Lung microvascular endothelial cell (primary cell): ENCODE results near the gene HSBP1. TPM values are rescaled to one million over a fixed set of nuclear protein-coding genes. Genes with fewer than 3 reads are reported as not detected.

Source experiments
- DNase-seq, 2 donors: peaks; one replicate each; pipeline versions ENCODE4 v3.0.0 to v3.0.0-alpha.2; 2010; ENCODE audit warnings: low read depth in 2 of 2
- total RNA-seq: library from RNA; depleted of rRNA; stranded (reverse); fragments of >200 nt; gene quantifications from 2 replicates; pipeline ENCODE4 v1.2.1, GENCODE V29; 2014

HSBP1 gene
- 126 and 137 TPM in 2 replicates for total RNA-seq

GRCh38 chr16:83807710-83808572 lies at the start of gene HSBP1:
Gene HSBP1 (plus strand): TSS chr16:83807978. CDS start chr16:83808077, 99 bp downstream.
- DNase-seq = peak; percentile 92 to 93

- DNase-seq = no peak
Observed at GRCh38 chr16:83762141-83762991, 45.4 kb upstream of the HSBP1 start.

DNA sequence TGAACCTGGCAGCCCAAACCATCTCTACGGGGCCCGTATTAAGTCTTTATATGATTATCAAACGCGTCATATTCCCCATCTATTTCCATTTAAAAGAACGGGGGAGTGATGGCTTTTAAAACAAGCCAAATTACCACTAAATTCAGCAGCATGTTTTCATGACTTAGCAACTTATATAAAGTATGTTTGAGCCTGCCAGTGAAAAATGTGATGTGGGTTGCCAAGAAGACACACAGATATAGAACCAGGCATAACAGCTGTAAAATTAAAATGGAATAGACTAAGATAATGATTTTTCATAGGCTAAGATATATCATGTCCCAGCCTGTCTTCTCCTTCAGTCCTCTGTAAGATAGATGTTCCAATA lies 44.8 kb upstream of the HSBP1 start:
- no peak for DNase-seq

DNA sequence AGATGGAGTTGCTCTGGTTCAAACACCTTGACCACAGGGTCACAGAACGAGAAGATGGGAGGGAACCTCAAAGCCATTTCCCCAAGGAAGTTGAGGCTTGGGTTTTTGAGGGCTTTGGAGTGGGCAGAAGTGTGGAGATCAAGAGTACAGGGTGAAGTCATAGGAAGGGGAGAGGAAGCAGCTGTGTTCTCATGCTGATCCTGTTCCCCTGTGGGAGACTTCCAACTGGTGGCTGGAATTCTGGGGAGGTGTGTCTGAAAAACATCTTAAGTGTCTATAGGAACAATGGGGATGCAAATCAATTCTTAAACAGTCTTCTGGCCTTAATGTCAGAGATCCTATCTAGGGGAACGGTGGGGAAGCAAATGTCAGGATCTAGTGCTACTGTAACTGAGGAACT lies 38.8 kb upstream of the HSBP1 start:
- peak in 1 of 2 donors; percentile 79 for DNase-seq

- no peak for DNase-seq
Observed at GRCh38 chr16:83769397-83770008, 38.3 kb upstream of the HSBP1 start.

DNA sequence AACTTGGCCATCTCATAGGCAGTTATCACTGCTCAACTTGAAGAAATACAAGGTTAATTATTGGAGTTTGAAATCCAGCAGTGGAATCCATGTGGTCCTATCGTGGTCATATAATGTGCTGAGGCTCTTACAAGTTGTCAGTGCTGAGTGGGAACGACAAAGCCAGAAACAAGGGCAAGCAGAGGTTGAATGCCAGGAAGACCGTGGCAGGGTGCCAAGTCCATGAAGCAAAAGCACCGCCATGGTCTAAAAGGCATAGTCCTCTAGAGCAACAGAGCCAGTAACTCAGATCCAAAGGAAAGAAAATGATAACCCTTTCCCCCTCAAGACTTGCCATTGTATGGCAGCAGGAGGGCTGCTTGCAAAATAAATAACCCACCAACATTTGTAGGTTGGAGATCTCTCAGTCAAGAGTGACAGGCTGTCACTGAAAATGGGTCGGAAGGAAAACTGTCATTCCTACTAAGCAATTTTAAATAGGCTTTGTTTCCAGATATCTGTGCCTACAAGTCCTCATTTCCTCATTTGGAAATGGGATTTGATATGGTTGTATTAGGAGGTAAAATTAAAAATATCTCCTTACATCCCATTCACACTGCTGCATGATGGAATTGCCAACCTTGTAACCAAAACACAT lies 36.4 kb upstream of the HSBP1 start:
- peak; percentile 60 to 66 for DNase-seq

DNA sequence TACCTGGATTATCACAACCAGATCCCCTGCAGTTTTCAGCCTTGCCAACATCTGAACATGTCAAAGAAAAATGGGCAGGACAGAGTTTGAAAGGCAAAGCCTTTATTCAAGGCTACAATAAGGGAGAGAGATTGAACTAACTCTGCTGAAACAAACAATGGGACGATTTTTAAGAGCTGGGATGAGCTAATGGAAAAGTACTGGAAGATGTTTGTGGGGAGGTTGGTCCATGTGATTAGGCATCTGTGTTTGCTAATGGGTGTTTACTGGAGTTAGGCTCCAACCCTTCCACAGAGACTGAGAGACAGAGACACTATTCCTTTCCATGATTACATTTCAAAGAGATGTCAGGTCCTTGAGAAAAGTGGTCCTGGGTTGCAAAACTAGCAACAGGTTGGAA lies 35.0 kb upstream of the HSBP1 start:
- peak in 1 of 2 donors; percentile 31 for DNase-seq

DNA sequence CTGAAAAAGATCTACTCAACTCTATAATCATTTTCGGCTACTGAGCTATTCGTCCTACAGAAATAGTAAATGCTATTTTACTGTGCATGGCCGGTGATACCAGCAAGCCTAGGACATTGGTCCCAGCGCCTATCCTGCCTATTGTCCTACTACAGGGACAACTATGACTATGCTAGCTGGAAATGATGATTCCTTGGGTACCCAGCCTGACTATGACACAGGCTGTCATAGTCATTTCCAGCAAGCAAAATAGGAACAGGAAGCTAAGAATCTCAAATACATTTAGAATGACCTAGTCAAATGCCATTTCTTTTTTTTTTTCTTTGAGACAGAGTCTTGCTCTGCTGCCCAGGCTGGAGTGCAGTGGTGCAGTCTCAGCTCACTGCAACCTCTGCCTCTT lies 33.7 kb upstream of the HSBP1 start:
- no peak for DNase-seq

DNA sequence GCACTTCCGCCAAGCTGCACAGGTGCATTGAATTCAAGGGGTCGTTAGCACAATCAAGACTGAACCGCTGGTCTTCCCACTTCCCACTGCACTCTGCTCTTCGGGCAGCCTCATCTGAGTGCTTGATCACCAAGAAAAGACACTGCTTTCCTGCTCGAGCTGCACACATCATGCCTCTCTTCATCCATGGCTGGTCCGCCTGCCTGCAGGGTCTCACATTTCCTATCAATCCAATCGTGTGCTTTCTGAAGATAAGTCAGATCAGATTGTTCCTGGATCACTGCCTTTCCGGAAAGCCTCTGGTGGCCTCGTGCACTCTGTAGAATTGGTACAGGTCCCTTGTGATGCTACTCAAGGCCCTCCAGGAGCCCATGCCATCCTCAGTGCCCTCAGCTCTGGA lies 30.8 kb upstream of the HSBP1 start:
- no peak for DNase-seq

- peak; percentile 57 to 87 for DNase-seq
Observed at GRCh38 chr16:83779886-83780285, 27.9 kb upstream of the HSBP1 start.

DNA sequence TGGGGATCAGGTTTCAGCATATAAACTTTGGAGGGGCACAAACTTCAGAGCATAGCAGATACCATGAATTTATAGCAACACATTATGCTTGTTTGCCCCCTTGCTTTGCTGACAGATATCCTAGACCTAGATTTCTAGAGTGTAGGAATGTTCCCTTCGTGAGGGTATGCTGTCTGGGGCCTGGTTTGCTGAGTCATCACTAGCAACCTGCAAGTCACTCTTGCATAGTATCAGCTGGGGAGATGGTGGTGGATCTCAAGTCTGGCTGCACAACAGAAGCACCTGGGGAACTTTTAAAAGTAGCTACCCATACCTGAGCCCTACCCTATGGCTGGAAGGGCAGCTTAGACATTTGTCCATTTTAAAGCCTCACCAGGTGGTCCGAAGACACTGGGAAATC lies 22.3 kb upstream of the HSBP1 start:
- DNase-seq = no peak

DNA sequence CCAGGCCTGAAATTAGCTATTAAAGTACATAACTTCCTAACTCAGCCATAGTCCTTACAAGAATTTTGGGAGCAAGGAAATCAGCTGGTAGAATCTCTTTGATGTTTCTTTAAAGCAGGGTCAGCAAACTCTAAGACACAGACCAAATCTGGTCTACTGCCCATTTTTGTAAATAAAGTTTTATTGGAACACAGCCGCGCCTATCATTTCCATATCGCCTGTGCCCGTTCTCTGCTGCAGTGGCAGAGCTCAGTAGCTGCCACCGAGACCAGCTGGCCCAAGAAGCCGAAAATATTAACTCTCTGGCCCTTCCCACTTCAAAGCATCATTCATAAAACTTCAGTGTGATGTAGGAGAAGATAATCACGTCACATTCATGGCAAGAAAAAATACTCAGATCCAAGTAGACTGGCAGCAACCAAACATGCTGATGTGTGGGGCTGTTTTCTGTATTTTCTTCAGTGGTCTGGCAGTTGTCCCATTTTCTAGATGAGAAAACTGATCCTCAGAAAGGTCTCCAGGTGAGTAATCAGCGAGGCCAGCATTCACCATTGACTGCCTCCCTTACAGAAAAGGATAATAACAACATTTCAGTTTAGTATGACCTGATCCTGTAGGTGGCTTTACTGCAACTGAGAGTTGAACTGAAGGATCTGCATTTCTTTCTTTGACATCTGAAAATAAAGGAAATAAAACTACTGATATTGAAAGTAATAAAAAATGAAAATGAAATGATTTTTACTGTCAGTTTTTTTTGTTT lies 18.0 kb upstream of the HSBP1 start:
- no peak for DNase-seq

- DNase-seq = no peak
Observed at GRCh38 chr16:83791916-83792315, 15.9 kb upstream of the HSBP1 start.

GRCh38 chr16:83792391-83792790 lies 15.4 kb upstream of the HSBP1 start:
- DNase-seq = no peak

DNA sequence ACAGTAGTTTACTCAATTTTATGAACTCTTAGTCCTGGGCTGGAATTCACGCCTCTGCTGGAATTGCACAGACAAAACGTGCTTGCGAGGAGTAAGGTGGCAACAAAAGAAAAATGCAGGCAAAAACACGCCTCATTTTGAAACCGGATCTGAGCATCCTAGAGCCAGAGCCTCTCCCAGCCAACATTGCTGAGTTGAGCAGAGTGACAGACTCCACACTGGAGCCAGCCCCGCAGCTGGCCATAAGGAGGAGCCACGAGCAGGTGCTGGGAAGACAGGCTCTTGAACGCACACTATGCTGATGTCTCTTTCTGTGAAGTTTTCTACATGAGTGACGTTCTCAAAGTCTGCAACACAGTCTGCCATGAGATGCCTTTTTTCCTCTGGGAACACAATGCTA lies 14.6 kb upstream of the HSBP1 start:
- DNase-seq = no peak

GRCh38 chr16:83794860-83795554 lies 12.8 kb upstream of the HSBP1 start:
- peak in 1 of 2 donors; percentile 36 for DNase-seq

DNA sequence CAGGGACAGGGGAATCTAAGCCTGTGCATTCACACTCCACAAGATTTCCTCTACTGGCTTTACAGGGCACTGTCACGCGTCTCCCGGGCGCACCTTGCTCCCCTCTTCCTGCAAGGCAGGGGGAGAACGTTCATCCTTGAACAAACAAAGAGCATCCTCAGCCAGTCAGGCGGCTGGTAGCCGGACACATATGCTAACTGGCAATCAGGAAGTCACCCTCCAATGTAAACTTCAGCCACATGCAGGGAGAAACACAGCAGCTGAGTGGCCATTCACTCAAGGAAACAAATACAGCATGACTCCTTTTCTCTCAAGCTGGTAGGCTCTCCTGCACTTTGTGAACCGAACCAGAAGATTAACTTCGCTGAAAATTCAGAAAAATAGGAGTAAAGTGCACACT lies 10.8 kb upstream of the HSBP1 start:
- no peak for DNase-seq

GRCh38 chr16:83799336-83799735 lies 8.4 kb upstream of the HSBP1 start:
- DNase-seq = no peak

- DNase-seq = peak; percentile 57 to 88
Observed at GRCh38 chr16:83802135-83802534, 5.6 kb upstream of the HSBP1 start.

GRCh38 chr16:83802554-83803205 lies 5.1 kb upstream of the HSBP1 start:
- no peak for DNase-seq
